HG02852 (cell line): ENCODE measurements around the gene AHI1.

Experiments
- ATAC-seq: cut with Tn5 transposase; IDR thresholded peaks from one replicate; pipeline ENCODE4 v1.9.1; 2021; ENCODE audit warnings: mild to moderate bottlenecking, moderate library complexity; ENCODE audit not compliant: unreplicated experiment

Gene AHI1

GRCh38 chr6:135304883-135305282 lies 192.7 kb downstream of the AHI1 start:
- no peak for ATAC-seq

- no peak for ATAC-seq
These were observed 196.2 kb downstream of the AHI1 start for GRCh38 chr6:135301304-135301703.

DNA sequence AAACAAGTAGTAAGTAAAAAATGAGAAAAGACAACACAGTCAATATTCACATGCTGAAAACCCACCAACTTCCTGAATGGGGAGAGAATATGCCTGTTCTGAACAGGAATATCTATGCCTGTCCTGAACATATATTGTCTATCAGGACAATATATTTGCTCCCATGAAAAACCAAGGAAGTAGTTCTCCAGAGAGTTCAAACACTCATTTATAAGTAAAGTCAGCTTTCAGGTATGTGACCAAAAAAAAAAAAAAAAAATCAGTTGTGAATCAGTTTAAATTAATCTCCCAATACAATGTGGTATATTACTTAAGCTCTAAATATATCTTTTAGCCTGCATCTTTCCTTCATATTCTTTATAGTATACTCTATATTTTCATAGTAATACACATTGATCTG lies 197.0 kb downstream of the AHI1 start:
- ATAC-seq = no peak

- no peak for ATAC-seq
These were observed 198.3 kb downstream of the AHI1 start for GRCh38 chr6:135299256-135299655.

GRCh38 chr6:135298455-135298854 lies 199.1 kb downstream of the AHI1 start:
- ATAC-seq = no peak

DNA sequence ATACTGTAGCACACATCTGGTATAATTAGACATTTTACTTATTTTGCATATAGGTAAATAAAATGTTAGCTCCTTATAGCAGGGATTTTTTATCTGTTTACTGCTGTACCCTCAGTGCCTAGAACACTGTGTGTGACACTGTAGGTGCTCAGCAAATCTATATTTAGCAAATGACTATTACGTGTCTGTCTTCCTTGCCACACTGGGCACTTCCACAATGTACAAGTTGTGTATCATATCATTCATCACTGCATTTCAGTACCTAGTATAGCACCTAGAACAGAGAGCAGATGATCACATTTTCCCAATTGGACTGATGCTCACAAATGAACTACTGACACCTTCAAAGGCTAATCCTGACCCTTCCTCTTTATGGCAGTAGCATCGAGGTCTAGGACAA lies 200.8 kb downstream of the AHI1 start:
- ATAC-seq = no peak

DNA sequence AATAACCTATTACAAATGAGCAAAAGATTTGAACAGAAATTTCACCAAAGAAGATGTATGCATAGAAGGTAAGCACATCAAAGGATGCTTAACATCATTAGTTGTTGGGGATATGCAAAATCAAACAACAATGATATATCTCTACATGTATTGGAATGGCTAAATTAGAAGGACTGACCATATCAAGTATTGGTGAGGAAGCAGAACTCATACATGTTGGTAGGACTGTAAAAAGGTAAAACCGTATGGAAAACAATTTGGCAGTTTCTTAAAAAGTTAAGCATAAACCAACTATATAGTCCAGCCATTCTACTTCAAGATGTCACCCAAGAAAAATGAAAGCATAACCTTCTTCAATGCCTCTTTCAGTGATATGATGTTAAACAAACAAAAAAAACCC lies 202.5 kb downstream of the AHI1 start:
- no peak for ATAC-seq

DNA sequence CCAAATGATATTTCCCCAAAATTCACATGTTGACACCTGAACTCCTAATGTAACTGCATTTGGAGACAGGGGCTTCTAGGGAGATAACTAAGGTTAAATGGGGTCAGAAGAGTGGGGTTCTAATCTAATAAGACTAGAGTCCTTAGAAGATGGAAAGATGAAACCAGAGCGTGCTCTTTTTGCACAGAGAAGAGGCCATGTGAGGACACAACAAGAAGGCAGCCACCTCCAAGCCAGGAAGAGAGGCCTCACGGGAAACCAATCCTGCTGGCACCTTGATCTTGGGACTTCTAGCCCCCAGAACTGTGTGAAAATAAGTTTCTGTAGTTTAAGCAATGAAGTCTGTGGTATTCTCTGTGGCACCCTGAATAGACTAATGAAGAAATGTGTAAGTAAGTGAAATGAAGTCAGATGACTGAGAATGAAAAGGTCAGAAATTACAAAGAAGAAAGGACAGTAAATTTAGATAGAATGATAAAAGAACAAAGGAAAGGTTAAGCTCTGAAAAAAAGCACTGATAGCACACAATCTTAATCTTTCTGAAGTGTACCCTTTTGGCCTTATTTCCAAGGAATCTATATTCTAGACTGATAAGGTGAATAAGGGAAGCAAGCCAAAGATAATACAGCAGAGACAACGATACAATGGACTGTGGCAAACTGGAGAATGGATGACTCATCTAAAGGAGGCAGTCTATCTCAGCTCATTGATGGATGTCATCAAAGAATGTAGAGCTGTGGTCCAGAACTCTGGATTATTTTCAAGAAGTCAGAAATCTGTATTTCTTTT lies 206.1 kb downstream of the AHI1 start:
- no peak for ATAC-seq

DNA sequence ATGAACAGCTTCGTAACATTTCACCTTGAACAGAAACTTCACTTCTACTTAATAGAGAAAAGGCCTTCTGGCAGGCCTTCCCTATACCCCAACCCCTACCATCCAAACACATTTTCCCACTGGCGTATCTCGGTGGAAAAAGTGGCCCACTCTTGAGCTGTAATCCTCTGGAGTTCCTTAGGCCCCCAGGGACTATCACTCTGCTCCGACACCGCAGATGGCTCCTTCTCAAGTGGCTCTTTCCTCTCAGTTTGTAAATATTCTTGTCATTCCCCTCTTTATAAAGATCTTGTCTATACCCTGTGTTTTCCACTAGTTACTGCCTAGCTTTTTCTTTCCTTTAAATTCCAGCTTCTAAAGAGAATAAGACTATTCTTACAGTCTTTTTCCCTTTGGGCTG lies 207.7 kb downstream of the AHI1 start:
- ATAC-seq = no peak

GRCh38 chr6:135286962-135287538 lies 210.5 kb downstream of the AHI1 start:
- no peak for ATAC-seq

GRCh38 chr6:135285165-135285564 lies 212.4 kb downstream of the AHI1 start:
- ATAC-seq = no peak

DNA sequence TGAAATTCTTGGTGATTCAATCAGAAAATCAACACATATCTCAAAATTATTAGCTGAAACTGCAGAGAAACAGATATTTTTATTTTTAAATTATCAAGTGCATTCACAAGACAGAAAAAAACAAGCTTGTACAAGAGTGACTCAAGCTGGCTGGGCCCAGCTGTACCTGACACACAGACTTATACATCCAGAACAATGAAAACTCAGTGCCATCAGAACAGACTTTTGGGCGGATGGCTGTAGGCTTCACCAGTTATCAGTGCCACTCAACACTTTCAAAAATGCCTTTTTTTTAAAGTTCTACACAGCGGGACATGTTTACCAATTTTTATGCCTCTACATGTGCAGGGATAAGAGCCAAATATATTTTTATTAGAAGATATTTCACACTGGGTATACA lies 213.6 kb downstream of the AHI1 start:
- no peak for ATAC-seq

DNA sequence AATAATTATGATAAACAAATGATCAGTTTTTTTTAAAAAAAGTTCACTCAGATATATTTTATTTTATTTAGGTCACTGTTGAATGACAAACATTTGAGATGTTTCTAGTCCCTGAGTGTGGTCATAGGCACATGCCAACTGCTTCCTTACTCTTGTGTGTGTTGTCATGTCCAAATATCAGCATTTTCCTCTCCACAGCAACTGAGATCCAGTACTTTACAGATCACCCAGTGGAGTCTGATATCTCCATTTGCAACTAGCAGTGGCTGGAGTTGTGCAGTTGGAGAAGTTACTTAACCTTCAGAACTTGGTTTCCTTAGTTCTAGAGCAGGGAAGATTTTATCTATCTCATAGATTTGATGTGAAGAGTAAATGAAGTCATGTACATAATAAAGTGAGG lies 215.1 kb downstream of the AHI1 start:
- ATAC-seq = no peak

DNA sequence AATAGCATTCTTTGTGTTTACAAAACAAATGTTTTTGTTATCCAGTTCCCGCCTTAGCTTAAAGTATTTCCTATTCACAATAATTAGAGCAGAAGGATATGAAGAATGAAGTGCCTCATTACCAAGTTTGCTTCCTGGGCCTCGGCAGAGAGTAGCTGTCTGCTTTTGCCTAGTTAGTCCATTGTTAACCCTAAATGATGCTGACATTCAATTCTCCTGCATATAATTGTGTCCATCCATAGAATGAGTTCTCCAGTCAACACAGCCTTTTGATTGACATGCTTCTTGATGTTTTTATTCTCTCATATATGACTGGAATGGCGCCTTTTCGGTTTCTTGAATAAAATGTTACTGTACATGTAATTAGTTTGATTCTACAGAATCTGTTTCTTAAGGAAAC lies 215.6 kb downstream of the AHI1 start:
- ATAC-seq = no peak

GRCh38 chr6:135281227-135281626 lies 216.3 kb downstream of the AHI1 start:
- no peak for ATAC-seq

- ATAC-seq = no peak
These were observed 217.0 kb downstream of the AHI1 start for GRCh38 chr6:135280375-135281136.

DNA sequence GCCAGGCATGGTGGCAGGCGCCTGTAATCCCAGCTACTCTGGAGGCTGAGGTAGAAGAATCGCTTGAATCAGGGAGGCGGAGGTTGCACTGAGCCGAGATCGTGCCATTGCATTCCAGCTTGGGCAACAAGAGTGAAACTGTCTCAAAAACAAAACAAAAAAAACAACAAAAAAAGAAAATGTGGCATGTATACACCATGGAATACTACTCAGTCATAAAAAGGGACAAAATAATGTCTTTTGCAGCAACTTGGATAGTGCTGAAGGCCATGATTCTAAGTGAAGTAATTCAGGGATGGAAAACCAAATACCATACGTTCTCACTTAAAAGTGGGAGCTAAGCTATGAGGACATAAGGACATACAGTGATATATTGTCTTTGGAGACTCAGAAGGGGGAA lies 220.1 kb downstream of the AHI1 start:
- ATAC-seq = no peak

GRCh38 chr6:135274561-135275293 lies 222.8 kb downstream of the AHI1 start:
- peak; percentile 88 for ATAC-seq

- no peak for ATAC-seq
These were observed 225.9 kb downstream of the AHI1 start for GRCh38 chr6:135271626-135272025.

DNA sequence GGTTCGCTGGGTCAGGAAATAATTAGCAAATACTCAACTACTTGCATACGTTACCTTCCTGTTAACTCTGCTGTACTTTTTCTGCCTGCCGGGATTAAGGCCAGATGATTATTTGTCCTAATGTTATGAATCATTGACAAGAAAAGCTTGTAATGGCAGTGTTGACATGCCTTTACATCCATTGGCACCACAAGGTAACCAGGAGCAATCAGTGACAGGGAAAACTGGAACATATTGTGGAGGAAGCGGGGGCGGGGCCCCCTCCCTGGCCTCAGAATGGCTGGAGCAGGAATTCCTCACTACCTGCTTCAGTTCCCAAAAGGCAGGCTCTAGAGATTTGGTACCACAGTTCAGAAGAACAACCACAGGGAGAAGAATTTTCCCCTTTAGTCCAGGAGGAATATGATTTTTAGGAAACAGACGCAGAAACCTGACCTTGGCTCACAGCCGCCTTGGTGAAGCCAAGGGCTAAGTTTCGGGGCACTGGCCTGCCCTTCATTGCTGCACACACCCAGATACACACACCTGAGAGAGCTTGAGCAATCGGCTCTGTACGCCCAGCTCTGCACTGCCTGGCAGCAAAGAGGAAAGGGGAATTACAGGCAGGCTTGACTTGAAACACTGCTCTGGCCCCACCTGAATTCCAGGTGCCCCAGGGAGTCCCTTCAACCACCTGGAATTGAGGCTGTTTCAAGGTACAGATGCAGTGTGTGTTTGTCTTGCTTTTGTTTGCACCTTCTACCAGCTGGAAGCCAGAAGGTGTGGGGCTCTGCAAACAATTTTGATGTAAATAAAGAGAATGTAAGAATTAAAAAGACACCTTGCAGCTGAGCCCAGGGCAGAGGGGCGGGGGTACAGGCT lies 226.6 kb downstream of the AHI1 start:
- no peak for ATAC-seq
